ENCODE measurements around the gene TBC1D14.

TBC1D14 gene, protein sequence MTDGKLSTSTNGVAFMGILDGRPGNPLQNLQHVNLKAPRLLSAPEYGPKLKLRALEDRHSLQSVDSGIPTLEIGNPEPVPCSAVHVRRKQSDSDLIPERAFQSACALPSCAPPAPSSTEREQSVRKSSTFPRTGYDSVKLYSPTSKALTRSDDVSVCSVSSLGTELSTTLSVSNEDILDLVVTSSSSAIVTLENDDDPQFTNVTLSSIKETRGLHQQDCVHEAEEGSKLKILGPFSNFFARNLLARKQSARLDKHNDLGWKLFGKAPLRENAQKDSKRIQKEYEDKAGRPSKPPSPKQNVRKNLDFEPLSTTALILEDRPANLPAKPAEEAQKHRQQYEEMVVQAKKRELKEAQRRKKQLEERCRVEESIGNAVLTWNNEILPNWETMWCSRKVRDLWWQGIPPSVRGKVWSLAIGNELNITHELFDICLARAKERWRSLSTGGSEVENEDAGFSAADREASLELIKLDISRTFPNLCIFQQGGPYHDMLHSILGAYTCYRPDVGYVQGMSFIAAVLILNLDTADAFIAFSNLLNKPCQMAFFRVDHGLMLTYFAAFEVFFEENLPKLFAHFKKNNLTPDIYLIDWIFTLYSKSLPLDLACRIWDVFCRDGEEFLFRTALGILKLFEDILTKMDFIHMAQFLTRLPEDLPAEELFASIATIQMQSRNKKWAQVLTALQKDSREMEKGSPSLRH

DNA sequence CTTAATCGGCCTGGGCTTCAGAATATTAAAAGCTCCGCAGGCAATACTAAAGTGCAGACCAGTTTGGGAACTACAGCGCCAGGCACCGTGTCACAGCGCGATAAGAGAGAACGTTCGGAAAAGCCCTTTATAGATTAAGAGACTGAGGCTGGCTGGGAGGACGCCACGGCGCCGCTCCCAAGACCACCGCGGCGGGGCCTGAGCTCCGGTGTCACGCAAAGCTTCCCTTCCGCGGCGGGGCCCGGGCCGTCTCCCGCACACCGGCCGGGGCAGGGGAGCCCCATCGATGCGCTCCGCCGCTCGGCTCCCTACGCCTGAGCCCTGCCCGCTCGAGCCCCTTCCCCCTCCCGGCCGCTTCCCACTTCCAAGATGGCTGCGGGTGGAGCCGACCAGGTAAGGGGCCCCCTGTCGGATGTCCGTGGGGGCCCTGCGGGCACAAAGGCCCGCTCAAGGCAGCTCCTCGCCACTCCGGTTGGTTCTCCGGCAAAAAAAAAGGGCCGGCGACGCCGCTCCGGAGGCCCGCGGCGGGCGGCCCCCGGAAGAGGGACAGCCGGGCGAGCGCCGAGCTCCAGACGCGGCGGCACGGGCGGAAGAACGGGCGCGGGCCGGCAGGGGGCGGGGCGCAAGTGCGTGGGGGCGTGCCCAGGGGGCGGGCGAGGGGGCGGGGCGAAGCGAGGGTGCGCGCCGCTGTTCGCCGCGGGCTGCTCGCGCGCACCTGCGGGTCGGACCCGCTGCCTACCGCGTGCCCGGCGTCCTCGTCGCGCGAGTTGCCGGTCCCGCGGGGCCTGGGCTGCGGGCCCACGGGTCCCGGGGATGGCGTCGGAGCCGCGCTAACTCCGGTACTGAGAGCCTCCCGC is at the start of gene TBC1D14:
Gene TBC1D14 (plus strand): TSS at position 714 of the 857 bp plus-strand sequence. CDS start 13,564 bp downstream, outside the sequence.
- DNase-seq, result peak; percentile 75

DNA sequence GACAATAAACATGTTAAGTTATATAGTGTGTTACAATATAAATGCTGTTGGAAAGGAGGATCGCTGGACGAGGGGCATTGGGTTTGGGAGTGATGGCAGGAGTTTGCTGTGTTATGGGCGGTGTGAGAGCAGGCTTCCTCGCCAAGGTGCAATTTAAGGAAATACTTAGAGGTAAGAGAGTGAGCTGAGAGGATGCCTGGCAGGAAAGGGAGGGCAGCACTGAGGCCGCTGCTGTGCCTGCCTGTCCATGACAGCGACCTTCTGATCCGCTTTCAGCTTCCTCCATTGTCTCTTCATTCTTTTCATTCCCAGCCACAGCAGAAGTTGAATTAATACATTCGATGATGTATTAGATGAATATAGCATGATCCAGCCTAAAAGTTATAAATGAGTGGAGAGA is 41.2 kb upstream of the TBC1D14 start:
- no peak for DNase-seq

DNA sequence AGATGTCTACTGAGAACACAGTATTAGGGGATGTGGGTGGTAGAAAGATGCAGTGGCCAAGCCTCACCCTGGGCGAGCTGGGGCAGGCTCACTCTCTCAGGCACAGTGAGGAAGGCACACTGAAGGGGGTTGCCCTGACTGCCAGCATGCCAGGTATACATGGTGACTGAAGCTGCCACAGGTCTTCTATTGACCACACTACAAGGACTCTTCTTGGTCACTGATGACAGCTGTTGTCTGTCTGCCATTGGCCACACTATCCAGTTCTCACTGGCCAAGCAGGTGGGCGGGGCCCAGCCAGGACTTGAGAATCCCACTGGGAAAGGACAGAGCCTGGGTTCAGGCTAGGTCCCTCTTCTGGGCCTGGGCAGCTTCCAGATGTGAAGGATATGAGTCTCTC is 39.7 kb upstream of the TBC1D14 start:
- DNase-seq, result no peak

DNA sequence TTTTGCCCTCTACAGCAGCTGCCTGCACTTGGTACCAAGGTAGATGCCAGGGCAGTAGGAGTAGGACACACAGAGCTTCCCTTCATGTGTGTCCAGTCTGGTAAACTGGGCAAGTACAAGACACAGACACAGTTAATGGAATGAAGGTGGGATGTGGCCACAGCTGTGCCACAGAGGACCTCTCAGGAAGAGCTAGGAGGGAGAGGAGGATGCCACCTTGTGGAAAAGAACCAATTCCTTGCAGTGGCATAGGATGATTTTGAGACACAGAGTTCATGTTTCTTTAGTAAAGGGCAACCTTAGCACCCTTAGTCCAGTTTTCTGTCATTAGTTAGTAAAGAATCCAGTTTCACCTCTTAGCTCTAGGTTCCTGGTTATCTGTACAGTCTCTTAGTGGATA is 36.3 kb upstream of the TBC1D14 start:
- DNase-seq, result no peak

DNA sequence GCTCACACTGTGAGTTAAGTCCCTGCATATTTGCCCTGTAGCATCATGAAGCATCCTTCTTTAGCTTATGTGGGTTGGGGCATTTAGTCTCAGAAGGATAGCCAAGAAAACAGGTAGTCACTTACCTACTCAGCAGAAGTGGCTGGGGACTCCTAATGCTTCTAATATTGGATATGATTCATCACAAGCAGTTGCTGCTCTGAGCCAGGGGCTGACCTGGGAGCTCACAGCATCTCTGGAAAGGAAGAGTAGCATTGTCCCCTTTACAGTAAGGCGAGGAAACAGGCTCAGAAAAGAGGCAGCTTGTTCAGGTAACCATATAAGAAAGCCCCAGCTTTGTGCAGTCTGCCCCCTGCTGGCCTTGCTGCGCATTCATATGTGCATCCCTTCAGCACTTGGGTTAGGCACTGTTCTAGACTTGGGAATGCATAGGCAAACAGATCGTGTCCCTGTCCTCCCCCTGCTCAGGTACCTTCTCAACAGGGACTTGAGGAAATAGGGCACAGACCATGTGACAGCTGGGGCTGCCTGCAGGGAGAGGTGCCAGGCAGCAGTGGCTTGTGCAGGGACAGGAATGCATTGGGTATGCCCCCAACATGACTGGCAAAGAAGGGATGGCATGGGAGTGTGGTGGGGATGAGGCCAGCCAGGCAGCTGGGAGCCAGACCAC is 35.7 kb upstream of the TBC1D14 start:
- DNase-seq, result peak; percentile 9

DNA sequence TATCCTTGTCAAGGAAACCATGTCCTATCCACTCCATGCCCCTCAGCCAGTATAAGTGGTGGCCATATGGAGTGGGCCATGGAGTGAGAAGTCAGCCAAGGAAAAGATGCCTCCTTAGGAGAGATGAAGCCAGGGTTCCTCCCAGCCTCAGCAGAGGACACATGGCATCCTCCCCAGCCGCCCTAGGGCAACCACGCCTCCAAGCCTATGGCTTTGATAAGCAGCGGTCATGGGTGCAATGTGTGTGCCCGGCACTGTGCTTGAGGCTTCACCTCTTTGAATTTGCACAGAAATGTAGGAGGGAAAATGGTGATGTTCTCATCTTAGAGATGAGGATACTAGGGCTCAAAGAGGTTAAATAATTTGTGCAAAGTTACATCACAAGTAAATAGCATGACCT is 34.6 kb upstream of the TBC1D14 start:
- no peak for DNase-seq

DNA sequence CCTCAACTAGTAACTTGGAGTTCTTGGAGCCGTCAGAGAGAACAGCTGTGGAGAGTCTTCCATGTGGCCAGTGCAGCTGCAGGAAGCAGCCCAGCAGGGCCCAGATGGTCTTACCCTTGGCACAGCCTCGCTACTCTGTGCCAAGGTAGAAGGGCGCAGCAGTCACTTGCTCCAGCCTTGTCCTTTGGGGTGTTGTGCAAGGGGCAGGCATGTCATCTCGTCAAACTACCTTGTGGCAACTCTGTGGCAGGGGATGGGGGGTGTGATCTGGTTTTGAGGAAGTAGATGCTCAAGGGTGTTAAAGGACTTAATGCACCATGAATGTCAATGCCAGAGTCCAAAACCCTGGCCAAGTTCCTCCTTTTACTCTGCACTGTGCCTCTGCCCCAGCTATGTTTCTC is 34.2 kb upstream of the TBC1D14 start:
- DNase-seq, result no peak

DNA sequence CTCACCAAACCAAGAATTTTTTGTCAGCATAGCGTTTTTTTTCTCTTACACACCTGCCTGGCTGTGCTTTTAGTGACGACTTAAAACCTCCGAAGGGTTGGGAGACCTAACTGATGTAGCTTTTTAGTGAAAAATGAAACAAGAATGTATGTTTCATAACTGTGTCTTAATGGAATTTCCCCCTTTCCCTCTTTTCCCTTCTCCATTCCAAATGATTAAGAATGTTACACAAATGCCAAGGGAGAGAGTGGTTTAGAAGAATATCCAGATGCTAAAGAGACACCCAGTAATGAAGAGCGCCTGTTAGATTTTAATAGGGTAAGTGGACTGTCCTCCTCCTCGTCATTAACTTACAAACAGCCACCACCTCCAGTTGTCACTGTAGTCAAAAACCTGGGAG is 33.2 kb upstream of the TBC1D14 start:
- no peak for DNase-seq

DNA sequence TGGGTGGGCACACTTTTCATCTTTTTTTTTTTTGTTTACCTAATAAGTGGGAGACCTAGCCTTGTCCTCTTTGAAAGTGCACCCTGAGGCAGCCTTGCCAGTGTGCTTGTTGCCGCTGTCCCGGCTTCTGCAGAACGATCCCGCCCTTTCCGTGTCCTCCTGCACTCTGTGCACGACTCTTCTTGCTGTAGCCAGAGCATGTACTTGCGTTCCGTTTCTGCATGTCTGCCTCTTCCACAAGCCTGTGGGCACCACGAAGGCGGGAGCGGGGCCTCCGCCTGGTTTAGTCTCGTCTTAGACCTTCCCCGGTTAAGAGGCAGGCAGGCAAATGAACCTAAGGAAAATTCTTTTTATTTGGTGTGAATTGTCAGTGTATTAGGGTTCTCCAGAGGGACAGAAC is 32.6 kb upstream of the TBC1D14 start:
- no peak for DNase-seq

DNA sequence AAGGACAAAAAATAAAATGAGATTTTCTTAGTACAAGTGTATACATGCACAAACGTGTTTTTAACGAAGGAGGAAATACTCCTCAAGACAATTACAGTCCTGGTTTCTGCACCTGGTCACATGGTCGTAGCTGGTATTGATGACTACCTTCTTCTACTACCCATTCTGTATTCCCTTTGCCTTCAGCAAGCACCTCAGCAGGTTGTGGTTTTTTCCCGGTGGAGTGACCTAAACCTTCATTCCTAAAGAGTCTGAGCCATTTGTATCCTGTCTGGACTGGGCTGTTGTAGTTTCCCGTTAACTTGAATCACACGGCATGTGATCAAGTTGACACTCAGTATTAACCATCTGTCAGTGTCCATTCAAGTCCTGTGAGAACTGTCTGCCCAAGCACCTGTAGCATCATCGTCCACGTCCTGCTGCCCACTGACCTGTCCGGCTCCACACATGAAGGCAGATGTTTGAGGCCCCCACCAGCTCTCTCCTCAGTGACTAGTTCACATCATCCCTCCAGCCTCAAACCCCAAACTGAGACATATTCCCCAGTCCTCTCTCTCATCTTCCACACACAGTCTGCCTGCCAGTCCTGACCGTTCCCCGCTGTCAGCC is 31.1 kb upstream of the TBC1D14 start:
- DNase-seq, result no peak

DNA sequence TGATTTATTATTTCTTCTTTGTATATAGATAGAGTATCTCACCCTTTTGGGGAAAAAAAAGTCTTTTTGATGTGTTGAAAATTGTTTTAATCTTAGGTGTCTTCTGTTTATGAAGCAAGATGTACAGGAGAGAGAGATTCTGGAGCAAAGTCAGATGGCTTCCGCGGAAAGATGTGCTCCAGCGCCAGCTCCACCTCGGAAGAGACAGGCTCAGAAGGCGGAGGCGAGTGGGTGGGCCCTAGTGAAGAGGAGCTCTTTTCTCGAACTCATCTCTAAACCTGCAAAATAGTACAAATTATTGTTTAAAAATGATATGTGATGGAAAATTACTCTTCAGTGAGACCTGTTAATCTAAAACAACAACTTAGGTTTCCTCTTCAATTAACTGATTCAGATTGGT is 28.9 kb upstream of the TBC1D14 start:
- DNase-seq, result no peak

DNA sequence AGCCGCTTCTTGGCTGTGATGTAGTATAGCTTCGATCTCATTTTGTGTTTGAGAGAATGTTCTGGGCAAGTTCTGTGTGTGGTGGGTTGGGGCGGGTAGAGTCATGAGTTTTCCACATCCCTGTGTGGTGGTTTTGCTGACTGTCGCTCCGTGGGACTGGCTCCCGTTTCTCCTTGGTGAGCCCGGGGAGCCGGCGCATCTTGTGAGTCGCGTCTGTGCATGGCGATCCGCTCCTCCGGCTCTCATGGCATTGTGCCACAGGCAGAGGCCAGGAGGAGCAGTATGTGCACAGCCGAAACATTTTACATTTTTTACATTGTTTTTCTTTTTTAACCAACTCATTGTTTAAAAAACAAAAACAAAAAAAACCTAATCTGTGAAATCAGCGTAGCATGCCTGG is 27.7 kb upstream of the TBC1D14 start:
- DNase-seq, result no peak

DNA sequence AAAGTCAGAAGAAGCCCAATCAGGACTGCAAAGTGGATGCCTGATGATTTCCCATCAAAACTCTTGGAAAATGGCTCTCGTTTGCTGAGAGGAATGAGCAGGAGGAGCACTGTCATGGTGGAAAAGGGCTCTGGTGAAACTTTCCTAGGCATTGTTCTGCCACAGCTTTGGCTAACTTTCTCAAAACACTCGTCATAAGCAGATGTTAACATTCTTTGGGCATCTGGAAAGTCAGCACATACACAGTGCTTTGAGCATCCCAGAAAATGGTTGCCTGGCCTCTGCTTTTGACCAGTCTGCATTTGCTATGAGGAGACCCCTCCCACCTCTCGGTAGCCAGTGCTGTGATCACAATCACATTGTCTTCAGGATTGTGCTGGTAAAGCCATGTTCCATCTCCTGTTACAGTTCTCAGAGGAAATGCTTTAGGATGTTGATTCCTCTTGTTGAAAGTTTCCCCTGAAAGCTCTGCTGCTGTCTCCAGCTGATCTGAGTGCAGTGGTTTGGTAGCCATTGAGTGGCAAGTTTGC is 25.2 kb upstream of the TBC1D14 start:
- no peak for DNase-seq

DNA sequence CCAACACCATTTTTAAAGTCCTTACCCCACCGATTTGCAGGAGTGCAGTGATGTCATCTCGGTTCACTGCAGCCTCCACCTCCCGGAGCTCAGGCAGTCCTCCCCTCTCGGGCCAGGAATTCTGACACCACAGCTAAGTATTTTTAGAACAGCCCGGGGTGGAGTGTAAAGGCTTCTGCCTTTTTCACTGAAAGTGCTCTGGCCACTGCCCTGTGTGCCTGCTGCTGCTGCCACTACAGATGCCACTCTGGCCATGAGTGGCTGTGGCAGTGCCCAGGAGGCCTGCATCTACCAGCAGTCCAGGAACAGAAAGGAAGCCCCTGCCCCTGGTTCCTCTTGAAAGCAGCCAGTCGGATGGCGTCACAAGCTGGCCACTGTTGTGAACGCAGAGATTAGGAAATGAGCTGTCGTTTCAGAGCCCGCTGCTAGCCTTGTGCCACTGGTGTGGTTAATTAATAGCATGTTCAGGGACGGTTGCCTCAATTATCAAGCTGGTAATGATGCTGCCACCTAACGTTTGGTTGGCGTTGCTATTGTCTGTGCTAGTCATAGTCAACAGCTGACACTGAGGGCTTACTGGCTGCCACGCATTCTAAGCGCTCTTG is 23.6 kb upstream of the TBC1D14 start:
- DNase-seq, result no peak

DNA sequence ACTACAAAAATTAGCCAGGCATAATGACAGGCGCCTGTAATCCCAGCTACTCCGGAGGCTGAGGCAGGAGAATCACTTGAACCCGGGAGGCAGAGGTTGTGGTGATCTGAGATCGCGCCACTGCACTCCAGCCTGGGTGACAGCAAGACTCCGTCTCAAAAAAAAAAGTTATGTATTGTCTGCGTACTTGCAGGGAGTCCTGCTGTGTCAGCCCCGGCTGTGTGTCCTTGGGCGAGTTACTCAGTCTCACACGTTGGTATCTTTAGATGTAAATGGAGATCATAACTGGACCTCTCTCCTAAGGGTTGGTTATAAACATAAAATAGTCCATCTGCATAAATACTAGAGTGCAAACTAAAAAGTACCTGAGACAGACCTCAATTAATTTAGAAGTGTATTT is 22.7 kb upstream of the TBC1D14 start:
- DNase-seq, result no peak

DNA sequence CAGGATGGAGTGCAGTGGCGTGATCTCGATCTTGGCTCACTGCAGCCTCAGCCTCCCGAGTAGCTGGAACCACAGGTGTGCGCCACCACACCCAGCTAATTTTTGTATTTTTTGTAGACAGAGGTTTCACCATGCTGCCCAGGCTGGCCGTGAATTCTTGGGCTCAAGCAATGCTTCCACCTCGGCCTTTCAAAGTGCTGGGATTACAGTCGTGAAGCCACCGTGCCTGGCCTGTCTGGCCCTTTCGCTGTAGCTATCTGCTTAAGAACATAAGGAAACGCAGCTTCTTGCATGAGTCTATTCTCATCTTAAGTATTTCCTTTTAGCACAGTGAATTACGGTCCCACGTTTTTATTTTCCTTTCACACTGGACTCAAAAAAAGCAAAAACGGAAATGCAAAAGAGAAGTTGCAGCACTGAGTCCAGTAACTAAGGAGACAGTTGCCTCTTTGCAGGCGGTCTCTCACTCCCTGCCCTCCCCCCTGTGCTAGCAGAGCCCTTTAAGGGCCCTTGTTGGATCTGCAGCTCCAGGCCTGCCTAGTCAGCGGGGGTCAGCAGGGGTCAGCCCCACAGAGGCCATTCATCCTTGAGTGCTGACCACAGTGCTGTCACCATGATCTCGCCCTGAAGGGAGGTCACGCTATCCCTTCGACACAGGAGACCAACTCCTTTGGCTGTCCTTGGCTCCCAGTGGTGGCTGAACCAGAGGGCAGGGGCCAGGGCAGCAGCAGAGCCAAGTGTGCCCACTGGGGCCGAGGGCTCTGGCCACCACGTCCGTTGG is 21.8 kb upstream of the TBC1D14 start:
- DNase-seq, result no peak

DNA sequence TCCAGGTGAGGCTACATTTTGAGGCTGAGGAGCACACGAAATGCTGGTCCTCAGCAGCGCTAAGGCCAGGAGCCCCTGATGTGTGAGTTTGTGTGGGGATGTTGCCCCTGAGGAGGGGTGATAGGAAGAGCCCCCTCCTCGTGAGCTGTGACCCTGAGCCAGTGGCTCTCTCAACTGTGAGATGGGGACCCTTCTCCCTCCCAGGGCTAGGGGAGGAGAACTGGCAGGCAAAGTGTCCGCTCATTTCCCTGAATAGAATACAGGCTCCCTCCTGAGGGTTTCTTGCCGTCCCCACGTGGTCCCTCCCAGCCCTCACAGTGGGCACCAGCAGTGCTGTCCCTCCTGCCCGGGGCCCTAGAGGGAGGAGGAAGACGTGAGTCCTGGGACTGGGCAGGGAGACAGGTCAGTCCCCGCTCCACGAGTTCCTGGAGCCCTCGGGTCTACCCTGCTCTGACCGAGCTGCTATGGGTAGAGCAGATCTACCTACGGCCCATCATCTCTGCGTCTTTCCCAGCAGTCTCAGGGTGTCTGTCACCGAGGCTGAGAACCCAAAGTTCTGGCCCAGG is 21.0 kb upstream of the TBC1D14 start:
- no peak for DNase-seq

DNA sequence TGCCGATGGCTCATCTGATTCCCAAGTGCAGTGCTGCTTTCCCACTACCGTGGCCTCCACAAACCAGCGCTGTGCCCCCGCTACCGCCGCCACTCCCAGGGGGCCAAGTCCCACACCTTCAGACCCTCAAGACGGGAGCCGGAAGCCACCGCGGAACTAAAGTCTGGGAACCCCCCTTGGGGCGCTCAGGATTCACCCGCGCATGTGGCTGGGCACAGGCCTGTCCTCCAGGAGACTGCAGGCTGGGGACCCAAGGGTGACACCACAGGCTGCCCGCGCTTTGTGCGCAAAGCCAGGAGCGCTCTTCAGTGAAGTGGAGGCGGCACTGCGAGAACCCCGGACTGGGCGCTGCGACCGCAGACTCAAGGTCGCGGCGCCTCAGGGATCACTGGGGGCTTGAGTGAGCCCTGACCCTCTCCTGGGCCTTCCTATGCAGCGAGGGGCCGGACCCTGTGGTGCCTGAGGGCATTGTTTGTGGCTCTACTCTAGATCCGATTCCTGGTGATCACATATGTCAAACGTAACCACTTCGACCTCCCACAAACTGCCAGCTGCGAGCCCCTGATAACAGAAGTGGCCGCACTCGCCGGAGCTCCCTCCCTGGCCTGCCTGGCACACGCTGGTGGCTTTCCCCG is 20.4 kb upstream of the TBC1D14 start:
- DNase-seq, result no peak

DNA sequence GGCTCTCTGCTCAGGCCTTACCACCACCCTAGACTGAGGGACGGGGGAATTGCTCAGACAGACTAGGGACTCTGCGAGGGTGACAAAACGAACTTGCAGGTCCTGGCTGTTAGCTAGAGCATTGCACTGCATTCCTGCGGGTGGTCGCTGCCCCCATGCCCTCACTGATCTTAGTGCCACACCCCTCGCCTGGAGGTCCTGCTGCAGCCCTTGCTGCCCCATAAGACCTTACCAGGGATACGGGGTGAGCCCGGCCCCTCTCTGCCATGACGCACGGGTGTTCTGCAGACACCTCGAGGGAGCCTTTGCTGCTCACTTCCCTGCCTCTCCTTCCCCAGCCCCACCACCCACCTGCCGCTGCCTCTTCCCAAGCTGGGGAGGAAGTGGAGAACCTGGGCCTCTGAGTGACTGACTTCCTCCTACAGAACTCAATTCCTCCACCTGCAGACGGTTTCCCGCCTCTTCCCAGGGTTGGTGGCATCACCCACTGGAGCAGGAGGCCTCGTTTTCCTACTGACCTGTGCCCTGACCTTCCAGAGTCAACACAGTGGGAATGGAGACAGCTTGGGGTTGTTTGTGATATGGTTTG is 19.8 kb upstream of the TBC1D14 start:
- DNase-seq, result no peak

DNA sequence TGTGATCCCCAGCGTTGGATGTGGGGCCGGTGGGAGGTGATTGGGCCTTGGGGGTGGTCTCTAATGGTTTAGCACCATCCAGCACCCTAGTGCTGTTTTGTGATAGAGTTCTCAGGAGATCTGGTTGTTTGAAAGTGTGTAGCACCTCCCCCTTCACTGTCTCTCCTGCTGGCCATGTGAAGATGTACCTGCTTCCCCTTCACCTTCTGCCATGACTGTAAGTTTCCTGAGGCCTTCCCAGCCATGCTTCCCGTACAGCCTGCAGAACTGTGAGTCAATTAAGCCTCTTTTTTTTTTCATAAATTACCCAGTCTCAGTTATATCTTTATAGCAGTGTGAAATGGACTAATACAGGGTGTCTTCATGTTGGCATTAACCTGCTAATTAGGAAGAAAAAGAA is 19.3 kb upstream of the TBC1D14 start:
- no peak for DNase-seq

Data from NCI-H1092 (cell line).